GM12875 (cell line): ENCODE measurements around the gene GYS1.

ENCODE experiments used
- H3K4me3 ChIP-seq: one replicate; pipeline ENCODE4 v1.5.1; 2011; ENCODE audit warnings: low read depth, low read length, control low read depth
- CTCF ChIP-seq: IDR thresholded peaks from 2 replicates; pipeline ENCODE4 v1.5.1; 2011; ENCODE audit warnings: low read depth, mild to moderate bottlenecking, control low read depth, inconsistent platforms, low read length, moderate library complexity, borderline replicate concordance; ENCODE audit not compliant: insufficient read depth

The GYS1 gene

GRCh38 chr19:48991873-48992580 is 1.1 kb downstream of the GYS1 start:
- peak overlapping the region; percentile 75 for H3K4me3 ChIP-seq
- TF ChIP-seq CTCF, result no peak

DNA sequence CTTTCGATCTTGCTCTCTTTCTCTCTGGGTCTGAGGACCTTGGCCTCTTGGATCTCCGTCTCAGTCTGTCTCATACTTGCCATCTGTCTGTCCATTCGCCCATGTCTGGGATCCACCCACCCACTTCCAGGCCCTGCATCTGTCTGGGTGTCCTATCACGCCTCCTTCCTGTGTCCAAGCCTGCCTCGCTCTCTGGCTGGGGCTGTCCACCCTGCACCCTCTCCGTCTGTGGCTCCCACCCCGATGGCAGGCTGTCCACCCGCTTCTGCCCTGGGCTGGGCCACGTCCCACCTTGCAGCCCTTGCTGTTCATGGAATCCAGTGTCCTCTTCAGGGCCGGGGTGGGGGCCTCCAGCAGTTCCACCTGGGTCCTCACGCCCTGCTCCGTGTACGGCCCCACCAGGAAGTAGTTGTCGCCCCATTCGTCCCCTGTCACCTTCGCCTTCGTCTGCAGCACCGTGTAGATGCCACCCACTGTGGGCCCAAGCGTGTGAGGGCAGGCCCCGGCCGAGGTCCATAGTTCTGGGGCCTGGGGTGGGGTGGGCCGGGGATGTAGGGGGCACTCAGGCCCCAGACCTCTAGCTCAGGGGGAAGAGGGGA is 2.0 kb downstream of the GYS1 start:
- no peak for TF ChIP-seq CTCF
- H3K4me3 ChIP-seq, result no peak overlapping the region

- H3K4me3 ChIP-seq, result no peak overlapping the region
- no peak for TF ChIP-seq CTCF
These were observed 2.7 kb downstream of the GYS1 start for GRCh38 chr19:48990400-48990799.

GRCh38 chr19:48989701-48990291 is 3.3 kb downstream of the GYS1 start:
- TF ChIP-seq CTCF, result no peak
- H3K4me3 ChIP-seq, result no peak overlapping the region

DNA sequence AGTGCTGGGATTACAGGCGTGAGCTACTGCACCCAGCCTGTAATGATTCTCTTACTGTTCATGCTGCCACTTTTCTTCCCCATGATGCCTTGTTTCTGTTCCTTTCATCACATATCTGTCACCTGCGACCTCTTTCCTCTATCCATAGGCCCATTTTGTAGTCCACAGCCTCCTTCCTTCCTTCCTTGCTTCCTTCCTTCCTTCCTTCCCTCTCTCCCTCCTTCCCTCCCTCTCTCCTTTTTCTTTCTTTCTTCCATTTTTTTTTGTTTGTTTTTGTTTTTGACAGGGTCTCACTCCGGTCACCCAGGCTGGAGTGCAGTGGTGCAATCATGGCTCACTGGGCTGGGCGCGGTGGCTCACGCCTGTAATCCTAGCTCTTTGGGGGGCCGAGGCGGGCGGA is 4.2 kb downstream of the GYS1 start:
- no peak overlapping the region for H3K4me3 ChIP-seq
- no peak for TF ChIP-seq CTCF

- no peak overlapping the region for H3K4me3 ChIP-seq
- no peak for TF ChIP-seq CTCF
These were observed 4.8 kb downstream of the GYS1 start for GRCh38 chr19:48988286-48988685.

GRCh38 chr19:48987323-48987722 is 5.8 kb downstream of the GYS1 start:
- no peak overlapping the region for H3K4me3 ChIP-seq
- no peak for TF ChIP-seq CTCF
